OCI-LY1 (cell line): ENCODE data around the gene ESPL1.

Source experiments
- CTCF ChIP-seq: fragments of 200-600 bp; sonication (generic), shearing (Covaris generic); IDR thresholded peaks from 2 replicates; pipeline ENCODE4 v1.5.1; 2017; ENCODE audit warnings: mild to moderate bottlenecking, antibody characterized with exemption, low read length, moderate library complexity, mixed read lengths
- EZH2 ChIP-seq: fragments of 200-600 bp; sonication (generic), shearing (Covaris generic); IDR thresholded peaks from 2 replicates; pipeline ENCODE4 v1.8.0; 2017; ENCODE audit warnings: borderline replicate concordance, mixed run types, mild to moderate bottlenecking, antibody characterized with exemption, low read length, moderate library complexity, mixed read lengths

GRCh38 chr12:53253298-53253697 is 14.8 kb upstream of the ESPL1 start:
- TF ChIP-seq CTCF (no peak), EZH2 (no peak)
